GM12891 (cell line): Measurements from ENCODE around the gene AIMP1.

Source experiments
- POLR2A ChIP-seq: IDR thresholded peaks from 2 replicates; pipeline ENCODE4 v1.6.1; 2011; ENCODE audit warnings: low read depth, low read length, control low read depth
- POLR2AphosphoS5 ChIP-seq: IDR thresholded peaks from 2 replicates; pipeline ENCODE4 v1.6.1; 2011; ENCODE audit warnings: low read depth, low read length, control low read depth

DNA sequence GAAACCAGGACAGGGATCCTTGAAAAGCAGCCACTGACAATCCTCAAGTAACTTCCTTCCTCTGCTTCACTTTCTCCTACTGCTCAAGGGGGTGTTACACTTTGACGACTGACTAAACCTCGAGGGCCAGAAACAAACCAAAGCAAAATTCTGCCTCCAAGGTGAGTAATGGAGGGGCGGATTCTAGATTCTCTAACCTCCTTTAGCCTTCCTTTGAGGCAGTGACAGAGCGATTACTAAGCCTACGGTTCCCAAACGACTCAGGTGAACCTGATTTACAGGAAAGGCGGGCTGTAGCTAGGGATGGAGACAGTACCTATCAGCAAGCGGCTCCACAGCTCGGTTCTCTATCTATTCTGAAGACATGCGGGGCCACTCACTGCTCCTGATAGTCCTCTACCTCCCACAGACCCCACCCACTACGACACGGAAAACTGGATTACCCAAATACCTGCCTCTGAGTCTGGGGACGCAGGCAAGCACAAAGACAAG is 828 bp upstream of the AIMP1 start:
- TF ChIP-seq POLR2AphosphoS5 (no peak), POLR2A (no peak)
